Caco-2 (cell line): ENCODE data around the gene BMP7. TPM values are rescaled to one million over a fixed set of nuclear protein-coding genes. Genes with fewer than 3 reads are reported as not detected.

Source experiments
- BruUV-seq: library from RNA; stranded (reverse); fragments of 400-500 nt; replicated peaks from 2 replicates; lab custom pipeline; 2021; lab: Mats Ljungman, UMichigan
- CTCF ChIA-PET: fragments of 300-600 bp; sonication (Branson Sonifier 250); formaldehyde crosslinking; loops from one replicate; lab custom pipeline; 2022; ENCODE audit warnings: antibody characterized with exemption; lab: Charles Lee
- POLR2A ChIA-PET: fragments of 300-600 bp; sonication (Branson Sonifier 250); formaldehyde crosslinking; loops from one replicate; lab custom pipeline; 2022; ENCODE audit warnings: antibody characterized with exemption; lab: Charles Lee
- DNase-seq, 2 experiments: peaks; one replicate each; pipeline versions ENCODE4 v3.0.0 to v3.0.0-alpha.2; 2020 to 2022
- H3K27me3 ChIP-seq: replicated peaks from 2 replicates; pipeline ENCODE4 v1.6.0; 2011; ENCODE audit warnings: low read length; ENCODE audit not compliant: control insufficient read depth, insufficient read depth
- H3K36me3 ChIP-seq: 2 replicates; pipeline ENCODE4 v1.5.1; 2011; ENCODE audit warnings: low read length; ENCODE audit not compliant: control insufficient read depth, insufficient read depth
- H3K4me1 ChIP-seq: fragments of 250-450 bp; sonication (Bioruptor Pico); 2 replicates; pipeline ENCODE4 v1.5.1; 2020; ENCODE audit warnings: mild to moderate bottlenecking
- H3K4me3 ChIP-seq: 2 replicates; pipeline ENCODE4 v1.5.1; 2011; ENCODE audit warnings: low read depth, mild to moderate bottlenecking, control low read depth, low read length
- H3K9me3 ChIP-seq: fragments of 250-450 bp; sonication (Bioruptor Pico); 2 replicates; pipeline ENCODE4 v1.5.1; 2020; ENCODE audit warnings: mild to moderate bottlenecking, moderate library complexity
- H3K27ac Mint-ChIP-seq: one replicate; pipeline ENCODE4 v1.8.0; 2022; ENCODE audit warnings: mixed read lengths; ENCODE audit not compliant: unreplicated experiment
- H3K27me3 Mint-ChIP-seq: one replicate; pipeline ENCODE4 v1.8.0; 2022; ENCODE audit warnings: mixed read lengths; ENCODE audit not compliant: insufficient read depth, unreplicated experiment
- H3K36me3 Mint-ChIP-seq: one replicate; pipeline ENCODE4 v1.8.0; 2022; ENCODE audit warnings: mild to moderate bottlenecking, mixed read lengths; ENCODE audit not compliant: insufficient read depth, unreplicated experiment
- H3K4me1 Mint-ChIP-seq: one replicate; pipeline ENCODE4 v1.8.0; 2022; ENCODE audit warnings: low read depth, mixed read lengths; ENCODE audit not compliant: unreplicated experiment
- H3K4me3 Mint-ChIP-seq: one replicate; pipeline ENCODE4 v1.8.0; 2022; ENCODE audit warnings: mild to moderate bottlenecking, moderate library complexity, mixed read lengths; ENCODE audit not compliant: unreplicated experiment
- H3K9me3 Mint-ChIP-seq: one replicate; pipeline ENCODE4 v1.8.0; 2022; ENCODE audit warnings: mixed read lengths; ENCODE audit not compliant: unreplicated experiment
- CTCF ChIP-seq, 2 experiments: fragments of 200-600 bp in 1 of 2; IDR thresholded peaks; 1 replicate in 1 of 2; 2 replicates in 1 of 2; pipeline versions ENCODE4 v1.5.1 to v1.8.0; 2011 to 2022; ENCODE audit warnings: antibody characterized with exemption in 1 of 2, control low read depth in 1 of 2, inconsistent platforms in 1 of 2, low read depth in 1 of 2, low read length in 1 of 2, mild to moderate bottlenecking in 1 of 2, moderate library complexity in 1 of 2; ENCODE audit not compliant: insufficient read depth in 1 of 2, severe bottlenecking in 1 of 2, unreplicated experiment in 1 of 2
- intact Hi-C: fragments of 100-400 bp; cut with micrococcal nuclease; formaldehyde crosslinking; loops from one replicate; pipeline ENCODE4 v1.10.0; 2022; ENCODE audit not compliant: unreplicated experiment
- total RNA-seq: library from RNA; stranded (reverse); gene quantifications from 2 replicates; pipeline ENCODE4 v1.2.3, GENCODE V29; 2022

Gene BMP7
- total RNA-seq, 1 experiment from 2014 or later: 317 TPM

- no TSS peak for BruUV-seq
- Mint-ChIP-seq H3K4me3 (no peak overlapping the region), H3K9me3 (no peaks in the 10 kb centered on the region), H3K27ac (no peak overlapping the region), H3K4me1 (no peaks in the 10 kb centered on the region), H3K36me3 (no peaks in the 10 kb centered on the region), H3K27me3 (peaks cover 5% of the 10 kb centered on the region)
- Histone ChIP-seq H3K9me3 (no peaks in the 10 kb centered on the region), H3K36me3 (no peaks in the 10 kb centered on the region), H3K4me1 (no peaks in the 10 kb centered on the region), H3K4me3 (no peak overlapping the region), H3K27me3 (no peaks in the 10 kb centered on the region; the same call in 1 of the 2 replicates)
- no peak for DNase-seq
- POLR2A ChIA-PET: interaction anchor here (0.5 kb wide), 1 partner anchor 253 kb away, joined by 3 read pairs; no protein-coding TSS in a partner anchor
- no peak for TF ChIP-seq CTCF (IDR thresholded peaks at IDR 0.05; ENCODE audit: insufficient read depth in 1 of 2, low read depth in 1 of 2, low read length in 1 of 2, severe bottlenecking in 1 of 2, unreplicated experiment in 1 of 2)
- intact Hi-C loops: no loop called here
- CTCF ChIA-PET: no interaction called here
Measured at GRCh38 chr20:57135875-57136274, 130.6 kb downstream of the BMP7 start.

- POLR2A ChIA-PET: no interaction called here
- Mint-ChIP-seq H3K4me1 (no peaks in the 10 kb centered on the region), H3K4me3 (no peak overlapping the region), H3K27ac (no peak overlapping the region), H3K9me3 (no peaks in the 10 kb centered on the region), H3K27me3 (peaks cover 5% of the 10 kb centered on the region), H3K36me3 (no peaks in the 10 kb centered on the region)
- TF ChIP-seq CTCF (IDR thresholded peaks at IDR 0.05; ENCODE audit: insufficient read depth in 1 of 2, low read depth in 1 of 2, low read length in 1 of 2, severe bottlenecking in 1 of 2, unreplicated experiment in 1 of 2): no peak
- no TSS peak for BruUV-seq
- no peak for DNase-seq
- intact Hi-C loops: no loop called here
- Histone ChIP-seq H3K27me3 (no peaks in the 10 kb centered on the region; the same call in 1 of the 2 replicates), H3K9me3 (no peaks in the 10 kb centered on the region), H3K4me3 (no peak overlapping the region), H3K36me3 (no peaks in the 10 kb centered on the region), H3K4me1 (no peaks in the 10 kb centered on the region)
- CTCF ChIA-PET: no interaction called here
Measured at GRCh38 chr20:57134804-57135203, 131.6 kb downstream of the BMP7 start.

DNA sequence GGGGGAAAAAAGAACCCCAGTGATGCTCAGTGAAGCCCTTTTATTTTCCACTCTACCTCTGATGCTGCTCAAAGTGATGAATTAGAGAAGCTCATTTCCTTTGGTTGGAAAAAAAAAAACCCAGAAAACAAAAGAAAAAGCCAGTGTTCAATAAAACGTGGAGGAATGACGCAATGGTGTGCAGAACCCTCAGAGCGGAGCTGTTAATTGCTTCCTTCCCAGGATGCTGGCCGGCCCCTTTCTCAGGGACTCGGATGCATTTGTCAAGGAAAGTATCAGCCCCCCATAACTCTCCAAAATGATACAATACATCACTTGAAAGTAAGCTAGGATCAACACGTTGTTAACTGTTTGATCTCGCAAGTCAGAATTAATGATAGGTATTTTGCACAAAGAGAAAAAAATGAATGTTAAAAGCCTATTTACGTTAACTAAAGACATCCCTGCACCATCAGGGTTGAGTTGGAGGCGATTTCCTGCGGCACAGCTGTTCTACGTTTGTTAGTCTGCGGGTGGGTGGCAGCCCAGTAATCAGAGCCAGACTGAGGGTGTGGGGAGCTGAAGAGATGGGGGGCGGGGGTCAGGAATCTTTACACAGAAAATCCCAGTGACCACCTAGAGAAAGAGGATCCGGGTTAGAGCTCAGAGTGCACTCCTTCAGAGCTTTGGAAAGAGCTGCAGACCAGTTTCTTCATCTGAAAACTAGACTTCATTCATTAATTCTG lies 132.4 kb downstream of the BMP7 start:
- Histone ChIP-seq H3K36me3 (no peaks in the 10 kb centered on the region), H3K4me1 (no peaks in the 10 kb centered on the region), H3K9me3 (no peaks in the 10 kb centered on the region), H3K4me3 (no peak overlapping the region), H3K27me3 (no peaks in the 10 kb centered on the region; the same call in 1 of the 2 replicates)
- no peaks in the 10 kb centered on the region for H3K36me3 Mint-ChIP-seq
- peaks cover 5% of the 10 kb centered on the region for H3K27me3 Mint-ChIP-seq
- no peaks in the 10 kb centered on the region for H3K4me1 Mint-ChIP-seq
- no peak overlapping the region for H3K4me3 Mint-ChIP-seq
- intact Hi-C loops: no loop called here
- H3K9me3 Mint-ChIP-seq: no peaks in the 10 kb centered on the region
- DNase-seq: no peak
- TF ChIP-seq CTCF (IDR thresholded peaks at IDR 0.05; ENCODE audit: insufficient read depth in 1 of 2, low read depth in 1 of 2, low read length in 1 of 2, severe bottlenecking in 1 of 2, unreplicated experiment in 1 of 2): no peak
- no peak overlapping the region for H3K27ac Mint-ChIP-seq
- ChIA-PET POLR2A (interaction anchor here (0.7 kb wide), 1 partner anchor 9 kb away, joined by 3 read pairs; no protein-coding TSS in a partner anchor), CTCF (interaction anchor here (0.5 to 1.1 kb wide), 3 partner anchors 12 to 274 kb away, joined by 3 to 4 read pairs (median 3); no protein-coding TSS in a partner anchor)
- no TSS peak for BruUV-seq
